Esophagus muscularis mucosa (tissue), 4 donors: ENCODE measurements around the gene CCRL2.

Experiments used
- CTCF ChIP-seq, 3 experiments: fragments of 200-600 bp in 2 of 3; fragments of 450-650 bp in 1 of 3; sonication (generic) in 2 of 3; IDR thresholded peaks; one replicate each; pipeline ENCODE4 v1.5.1; 2017 to 2019; ENCODE audit warnings: antibody characterized with exemption in 3 of 3, mild to moderate bottlenecking in 2 of 3, moderate library complexity in 1 of 3
- EP300 ChIP-seq: sonication (generic); formaldehyde crosslinking; IDR thresholded peaks from one replicate; pipeline ENCODE4 v1.6.1; 2017; ENCODE audit warnings: antibody characterized with exemption
- POLR2A ChIP-seq: fragments of 450-650 bp; IDR thresholded peaks from one replicate; pipeline ENCODE4 v1.6.1; 2017; ENCODE audit warnings: antibody characterized with exemption, moderate library complexity, mild to moderate bottlenecking, low read depth

DNA sequence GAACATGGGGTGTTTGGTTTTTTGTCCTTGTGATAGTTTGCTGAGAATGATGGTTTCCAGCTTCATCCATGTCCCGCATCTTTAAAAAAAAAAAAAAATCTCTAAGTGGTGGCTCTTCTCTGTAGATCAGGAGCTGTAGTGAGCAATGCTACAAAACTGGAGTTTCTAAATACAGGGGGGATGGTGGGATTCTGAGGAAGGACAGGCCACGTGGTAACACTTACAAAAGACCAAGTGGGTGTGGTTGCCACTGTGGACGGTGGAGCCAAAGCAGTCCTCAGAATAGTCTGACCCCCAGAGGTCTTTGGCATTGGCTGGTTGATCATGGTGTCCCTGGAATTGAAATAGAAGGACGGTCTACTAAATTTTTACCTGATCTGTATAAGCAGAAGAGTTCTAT lies 7.7 kb downstream of the CCRL2 start:
- no peak for TF ChIP-seq POLR2A
- no peak for TF ChIP-seq EP300
- no peak for TF ChIP-seq CTCF (IDR thresholded peaks at IDR 0.05)
